Airway epithelial cell (primary cell): ENCODE results near the gene ETFBKMT. TPM values are rescaled to one million over a fixed set of nuclear protein-coding genes. Genes with fewer than 3 reads are reported as not detected.

Experiments used
- total RNA-seq: library from RNA; depleted of rRNA; stranded (reverse); fragments of >200 nt; gene quantifications from 2 replicates; pipeline ENCODE4 v1.2.3, GENCODE V29; 2015

Gene ETFBKMT, protein sequence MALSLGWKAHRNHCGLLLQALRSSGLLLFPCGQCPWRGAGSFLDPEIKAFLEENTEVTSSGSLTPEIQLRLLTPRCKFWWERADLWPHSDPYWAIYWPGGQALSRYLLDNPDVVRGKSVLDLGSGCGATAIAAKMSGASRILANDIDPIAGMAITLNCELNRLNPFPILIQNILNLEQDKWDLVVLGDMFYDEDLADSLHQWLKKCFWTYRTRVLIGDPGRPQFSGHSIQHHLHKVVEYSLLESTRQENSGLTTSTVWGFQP
- total RNA-seq: 0.78 and 2.9 TPM in 2 replicates

DNA sequence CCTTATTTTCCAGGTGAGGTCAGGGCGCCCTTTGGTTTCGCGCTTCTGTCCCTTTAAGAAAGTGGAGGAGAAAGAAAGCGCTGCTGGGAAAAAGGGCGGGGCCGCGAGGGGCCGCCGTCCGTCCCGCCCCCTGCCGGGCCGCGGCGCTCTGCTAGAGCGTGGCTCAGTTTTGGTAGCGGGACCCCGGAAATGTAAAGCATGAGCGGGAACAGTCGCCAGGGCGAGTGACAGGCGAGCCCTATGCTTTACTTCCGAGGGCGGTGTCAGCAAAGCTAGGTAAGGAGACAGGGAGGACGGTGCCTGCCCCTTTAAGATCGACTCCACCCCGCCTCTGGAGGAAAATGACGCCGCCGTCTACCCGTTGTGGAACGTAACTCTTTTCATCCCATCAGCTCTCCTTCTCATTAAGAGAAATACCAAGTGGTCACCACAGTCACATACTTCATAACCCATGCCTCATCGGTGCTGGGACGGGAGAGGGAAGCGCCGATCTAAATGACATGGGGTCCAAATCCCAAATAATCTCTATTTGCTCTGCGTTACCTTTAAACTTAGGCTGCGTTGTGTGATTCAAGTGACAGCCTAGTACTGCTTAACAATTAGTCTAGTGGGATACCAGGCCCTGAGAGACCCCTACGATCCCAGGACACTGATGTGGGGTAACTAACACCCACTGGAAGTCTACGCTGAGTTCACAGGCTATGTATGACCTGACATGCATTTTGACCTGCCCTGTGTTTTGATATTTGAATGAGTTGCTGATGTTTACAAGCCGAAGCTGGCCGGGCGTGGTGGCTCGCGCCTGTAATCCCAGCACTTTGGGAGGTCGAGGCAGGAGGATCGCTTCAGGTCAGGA is at the start of gene ETFBKMT:
Gene ETFBKMT, plus strand, starts transcription at position 602 of the 856 bp plus-strand sequence. CDS start 2,266 bp downstream, outside the sequence.

Other genes with a start within 250 kb of the ETFBKMT start
- 4.1 and 4.3 TPM in 2 replicates for gene DENND5B, start 68.6 kb upstream of the ETFBKMT start, total RNA-seq
- 5.4 and 10.8 TPM in 2 replicates for gene AMN1, start 69.3 kb downstream of the ETFBKMT start, total RNA-seq